ENCODE measurements around the gene RBM19.
"Not testable (repeated sequence)": the region's sequence is repeated elsewhere in the genome, so short reads cannot be mapped to it uniquely, and the experiment has no call there.

RBM19 gene

DNA sequence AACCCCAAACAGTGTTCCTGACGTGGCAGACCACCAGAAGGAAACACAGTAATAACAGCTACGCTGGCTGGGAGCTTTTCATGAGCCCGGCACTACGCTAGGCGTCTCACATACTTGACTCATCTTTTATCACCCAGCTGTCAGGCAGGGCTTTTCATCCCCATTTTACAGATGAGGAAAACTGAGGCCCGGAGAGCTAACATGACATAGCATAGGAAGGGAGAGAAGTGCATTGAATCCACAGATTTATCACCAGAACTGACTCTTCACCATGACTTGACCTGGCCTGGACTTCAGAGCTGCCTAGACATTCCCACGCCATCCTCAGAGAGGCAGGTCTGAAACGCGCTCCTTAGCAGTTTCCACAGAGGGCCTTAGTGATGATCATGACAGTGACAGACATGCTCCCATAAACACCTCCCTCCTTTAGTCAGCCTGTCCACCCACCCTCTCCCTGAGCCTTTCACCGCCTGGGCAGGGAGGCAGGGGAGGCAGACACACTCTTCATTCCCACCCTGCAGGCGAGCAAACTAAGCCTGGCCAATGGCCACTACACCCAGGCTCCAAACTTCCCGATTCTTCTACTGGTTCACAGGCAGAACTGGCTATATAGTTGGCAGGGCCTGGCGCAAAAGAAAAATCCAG is 56.2 kb downstream of the RBM19 start:
- H3K4me1 Mint-ChIP-seq, result no peaks in the 10 kb centered on the region
- DNase-seq, result no peak
- no peaks in the 10 kb centered on the region for H3K27me3 Mint-ChIP-seq
- no peak for ATAC-seq
- H3K9me3 Mint-ChIP-seq, result no peaks in the 10 kb centered on the region
- no peak overlapping the region for H3K4me3 Mint-ChIP-seq
- H3K27ac Mint-ChIP-seq, result no peak overlapping the region

DNA sequence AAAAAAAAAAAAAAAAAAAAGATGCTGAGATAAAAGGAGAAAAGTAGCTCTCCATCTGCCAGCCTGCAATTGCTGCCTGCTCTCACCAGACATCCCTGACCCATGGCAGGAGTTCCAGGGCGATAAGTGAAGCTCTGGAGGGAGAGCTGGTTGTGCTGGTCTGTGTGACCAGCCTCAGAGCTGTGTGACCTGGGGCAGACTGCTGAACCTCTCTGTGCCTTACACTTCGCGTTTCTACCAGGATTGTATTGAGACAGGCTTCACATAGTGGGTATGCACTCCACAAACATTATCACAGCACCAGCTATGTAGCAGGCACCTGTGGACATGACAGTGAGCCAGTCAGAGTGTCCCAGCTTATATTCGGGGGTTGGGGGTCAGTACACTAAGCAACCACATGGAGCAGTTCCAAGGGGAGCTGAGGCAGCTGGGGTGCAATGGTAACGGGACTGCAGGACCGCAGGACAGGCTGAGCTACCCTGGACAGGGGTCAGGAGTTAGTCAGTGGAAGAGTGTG is 57.5 kb downstream of the RBM19 start:
- ATAC-seq (no peak), DNase-seq (no peak)
- no peaks in the 10 kb centered on the region for H3K9me3 Mint-ChIP-seq
- H3K4me3 Mint-ChIP-seq, result no peak overlapping the region
- no peak overlapping the region for H3K27ac Mint-ChIP-seq
- no peaks in the 10 kb centered on the region for H3K27me3 Mint-ChIP-seq
- H3K4me1 Mint-ChIP-seq, result no peaks in the 10 kb centered on the region

DNA sequence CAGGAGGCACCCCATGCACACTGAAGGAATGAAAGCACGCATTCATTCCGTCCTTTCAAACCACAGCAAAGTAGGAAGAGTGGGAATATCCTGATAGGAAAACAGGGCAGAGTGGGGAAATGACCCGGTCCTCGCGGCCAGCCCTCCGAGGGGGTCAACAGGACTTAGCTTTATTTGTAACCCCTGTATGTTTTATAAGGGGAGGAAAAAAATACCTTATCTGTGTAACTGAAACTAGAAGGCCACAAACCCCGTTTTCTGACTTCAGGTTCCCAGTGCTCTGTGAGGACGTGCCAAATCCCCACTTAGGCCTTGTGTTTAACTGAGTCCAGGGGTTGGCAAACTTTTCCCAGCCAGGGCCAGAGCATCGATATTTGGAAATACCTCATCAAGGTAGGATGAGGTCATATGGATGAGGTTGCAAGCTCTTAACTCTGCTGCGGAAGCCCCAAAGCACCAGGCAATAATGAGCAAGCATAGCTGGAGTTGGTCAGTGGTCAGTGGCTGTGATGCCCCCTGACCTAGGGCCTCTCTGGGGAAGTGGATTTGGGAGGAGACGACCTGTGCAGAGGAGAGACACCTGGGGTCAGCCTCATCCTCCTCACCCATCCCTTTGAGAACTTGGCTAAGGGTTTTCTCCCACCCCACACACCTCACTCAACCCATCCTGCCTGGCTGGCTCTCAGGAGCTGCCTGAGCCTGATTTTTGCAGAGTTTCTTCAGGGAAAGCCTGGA is 58.5 kb downstream of the RBM19 start:
- no peaks in the 10 kb centered on the region for H3K9me3 Mint-ChIP-seq
- no peaks in the 10 kb centered on the region for H3K4me1 Mint-ChIP-seq
- no peaks in the 10 kb centered on the region for H3K27me3 Mint-ChIP-seq
- H3K4me3 Mint-ChIP-seq, result no peak overlapping the region
- no peak for DNase-seq
- no peak for ATAC-seq
- no peak overlapping the region for H3K27ac Mint-ChIP-seq

DNA sequence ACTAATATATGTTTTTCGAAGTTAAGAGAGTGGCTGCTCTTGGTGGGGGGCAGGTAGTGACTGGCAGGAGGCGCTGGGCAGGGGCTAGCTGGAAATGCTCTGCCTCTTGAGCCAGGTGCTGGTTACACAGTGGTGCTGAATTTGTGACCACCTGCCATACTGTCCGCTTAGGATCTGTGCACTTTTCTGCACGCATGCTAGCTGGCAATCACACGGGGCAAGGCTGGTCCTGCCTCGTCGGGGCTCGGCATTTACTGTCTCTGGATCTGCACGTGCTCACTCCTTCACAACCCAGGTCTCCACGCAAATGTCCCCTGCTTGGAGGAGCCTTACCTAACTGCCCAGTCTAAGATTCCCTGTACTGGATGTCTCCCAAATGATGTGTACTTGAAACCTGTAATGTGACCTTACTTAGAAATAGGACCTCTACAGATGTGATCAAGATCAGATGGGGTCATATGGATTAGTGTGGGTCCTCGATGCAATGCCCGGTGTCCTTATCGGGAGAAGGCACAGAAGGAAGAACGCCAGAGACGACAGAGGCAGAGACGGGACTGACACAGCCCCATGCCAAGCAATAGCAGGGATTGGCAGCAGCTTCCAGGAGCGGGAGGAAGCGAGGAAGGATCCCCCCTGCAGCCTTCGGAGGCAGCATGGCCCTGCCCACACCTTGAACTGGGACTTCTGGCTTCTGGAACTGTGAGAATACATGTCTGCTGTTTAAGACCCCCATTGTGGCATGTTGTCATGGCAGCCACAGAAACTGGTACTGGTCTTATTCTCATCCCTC is 59.5 kb downstream of the RBM19 start:
- ATAC-seq, result no peak
- H3K9me3 Mint-ChIP-seq, result no peaks in the 10 kb centered on the region
- DNase-seq, result no peak
- H3K27me3 Mint-ChIP-seq, result no peaks in the 10 kb centered on the region
- H3K27ac Mint-ChIP-seq, result no peak overlapping the region
- H3K4me3 Mint-ChIP-seq, result no peak overlapping the region
- no peaks in the 10 kb centered on the region for H3K4me1 Mint-ChIP-seq

DNA sequence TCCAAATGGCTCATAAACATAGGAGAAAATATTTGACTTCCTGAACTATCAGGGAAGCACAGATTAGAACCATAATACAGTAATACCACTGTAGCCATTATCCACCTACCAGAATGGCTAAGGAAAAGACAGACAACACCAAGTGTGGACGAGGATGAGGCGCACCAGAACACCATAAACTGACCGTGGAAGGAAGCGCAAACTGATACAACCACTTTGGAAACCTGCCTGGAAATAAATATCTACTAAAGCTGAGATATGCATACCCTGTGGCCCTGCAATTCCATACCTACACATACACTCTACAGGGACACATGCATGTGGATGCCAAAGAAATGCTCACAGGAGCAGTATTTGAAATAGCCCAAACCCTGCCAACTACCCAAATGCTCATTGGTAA is 60.3 kb downstream of the RBM19 start:
- no peaks in the 10 kb centered on the region for H3K27me3 Mint-ChIP-seq
- no peak overlapping the region for H3K27ac Mint-ChIP-seq
- no peak for ATAC-seq
- DNase-seq, result no peak
- H3K4me3 Mint-ChIP-seq, result no peak overlapping the region
- no peaks in the 10 kb centered on the region for H3K9me3 Mint-ChIP-seq
- H3K4me1 Mint-ChIP-seq, result no peaks in the 10 kb centered on the region

DNA sequence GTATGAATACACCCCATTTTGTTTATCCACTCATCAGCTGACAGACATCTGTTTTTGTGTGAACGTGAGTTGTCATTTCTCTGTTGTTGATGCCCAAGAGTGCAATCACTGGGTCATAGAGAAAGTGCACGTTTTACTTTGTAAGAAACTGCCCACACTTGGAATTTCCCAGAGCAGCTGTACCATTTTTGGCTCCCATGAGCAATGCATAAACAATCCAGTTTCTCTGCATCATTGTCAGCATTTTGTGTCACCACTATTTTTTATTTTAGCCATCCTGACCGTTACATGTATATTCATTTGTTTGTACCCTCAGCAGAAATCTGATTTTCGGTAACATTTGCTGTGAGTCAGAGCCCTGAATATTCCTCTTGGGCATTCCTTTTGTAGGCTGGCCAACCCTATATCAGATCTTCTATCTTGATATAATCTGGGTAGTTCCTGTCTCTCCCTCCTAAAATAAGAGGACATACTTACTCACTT is 62.7 kb downstream of the RBM19 start:
- H3K9me3 Mint-ChIP-seq, result no peaks in the 10 kb centered on the region
- H3K4me1 Mint-ChIP-seq, result no peaks in the 10 kb centered on the region
- ATAC-seq, result no peak

DNA sequence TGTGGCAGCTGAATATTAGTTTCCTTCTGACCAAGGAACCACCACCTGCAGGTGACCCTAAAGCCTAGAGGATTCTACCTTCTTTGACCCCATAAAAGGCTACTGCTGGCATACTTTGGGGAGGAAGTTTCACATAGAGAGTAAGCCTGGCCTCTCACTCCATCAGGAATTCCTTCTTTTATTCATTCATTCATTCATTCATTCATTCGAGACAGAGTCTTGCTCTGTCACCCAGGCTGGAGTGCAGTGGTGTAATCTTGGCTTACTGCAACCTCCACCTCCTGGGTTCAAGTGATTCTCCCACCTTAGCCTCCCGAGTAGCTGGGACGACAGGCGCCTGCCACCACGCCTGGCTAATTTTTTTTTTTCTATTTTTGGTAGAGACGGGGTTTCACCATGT is 64.8 kb downstream of the RBM19 start:
- not testable (repeated sequence) for ATAC-seq, DNase-seq, H3K9me3 Mint-ChIP-seq, H3K4me3 Mint-ChIP-seq, H3K27me3 Mint-ChIP-seq, H3K4me1 Mint-ChIP-seq, H3K27ac Mint-ChIP-seq

More for the DNA sequence above, 62.7 kb downstream of the RBM19 start:
- DNase-seq, result no peak
- no peaks in the 10 kb centered on the region for H3K27me3 Mint-ChIP-seq
- H3K27ac Mint-ChIP-seq, result no peak overlapping the region
- no peak overlapping the region for H3K4me3 Mint-ChIP-seq

DNA sequence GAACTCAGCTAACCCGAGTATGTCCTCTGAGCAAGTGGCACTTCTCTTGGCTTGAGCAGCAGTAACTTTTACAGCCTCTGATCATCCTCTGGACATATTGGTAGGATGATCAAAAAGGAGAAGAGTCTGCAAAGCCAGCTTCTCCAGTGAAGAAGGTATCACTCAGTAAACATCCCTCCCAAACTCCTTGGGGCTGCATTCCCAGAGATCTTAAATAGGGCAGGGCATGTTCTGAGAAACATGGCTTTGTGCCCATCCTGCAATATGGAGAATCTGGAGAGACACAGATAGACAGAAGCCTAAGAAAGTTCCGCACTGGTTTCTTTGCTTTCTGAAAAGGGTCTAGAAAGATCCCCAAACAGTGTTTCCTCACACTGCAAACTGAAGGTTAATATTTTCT is 65.4 kb downstream of the RBM19 start:
- ATAC-seq, result no peak
- no peak overlapping the region for H3K27ac Mint-ChIP-seq
- H3K9me3 Mint-ChIP-seq, result no peaks in the 10 kb centered on the region
- no peak overlapping the region for H3K4me3 Mint-ChIP-seq
- no peak for DNase-seq
- H3K4me1 Mint-ChIP-seq, result no peaks in the 10 kb centered on the region
- H3K27me3 Mint-ChIP-seq, result no peaks in the 10 kb centered on the region

DNA sequence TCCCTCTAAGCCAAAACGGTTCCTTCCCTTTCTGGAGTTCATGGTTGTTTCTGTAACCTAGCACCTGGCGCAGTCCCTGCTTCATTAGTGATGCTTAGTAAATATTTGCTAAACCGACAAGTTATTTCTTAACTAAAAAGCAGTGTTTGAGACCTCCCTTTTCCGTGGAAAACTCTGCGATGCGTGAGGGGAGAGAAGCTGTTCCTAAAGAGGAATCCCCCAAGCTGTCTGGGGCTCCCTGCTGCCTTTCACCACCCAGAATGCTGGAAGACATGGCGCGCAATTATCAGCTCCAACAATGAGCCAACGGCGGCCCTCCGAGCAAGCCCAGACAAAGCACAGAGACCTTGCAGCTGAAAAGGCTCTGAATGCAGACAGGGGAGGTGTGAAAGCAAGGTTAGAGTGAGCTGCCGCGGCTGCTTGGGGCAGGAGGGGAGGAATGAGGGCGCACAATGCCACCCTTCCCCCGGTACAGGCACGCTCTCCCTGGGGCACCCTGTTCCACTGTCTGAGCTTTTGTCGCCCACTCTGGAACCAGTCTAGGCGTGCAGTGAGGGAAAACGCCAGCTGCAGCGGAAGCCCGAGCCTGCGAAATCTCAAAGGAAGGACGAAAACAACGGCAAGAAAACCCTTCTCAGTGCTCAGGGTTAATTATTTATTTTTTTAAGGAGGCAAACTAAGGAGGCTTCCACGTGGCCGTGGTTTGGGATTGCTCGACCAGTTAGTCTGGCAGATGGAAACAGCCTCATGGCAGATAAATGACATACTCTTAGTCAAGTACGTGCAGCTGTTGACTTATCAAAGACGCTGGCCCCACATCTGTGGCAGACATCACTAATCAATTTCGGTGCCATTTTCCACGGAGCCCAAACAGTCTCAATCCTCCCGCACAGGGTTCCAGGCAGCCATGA is 66.3 kb downstream of the RBM19 start:
- Mint-ChIP-seq H3K9me3 (no peaks in the 10 kb centered on the region), H3K4me3 (no peak overlapping the region), H3K27me3 (no peaks in the 10 kb centered on the region), H3K4me1 (no peaks in the 10 kb centered on the region), H3K27ac (peak overlapping the region; percentile 84 to 96)
- DNase-seq (no peak), ATAC-seq (no peak)

DNA sequence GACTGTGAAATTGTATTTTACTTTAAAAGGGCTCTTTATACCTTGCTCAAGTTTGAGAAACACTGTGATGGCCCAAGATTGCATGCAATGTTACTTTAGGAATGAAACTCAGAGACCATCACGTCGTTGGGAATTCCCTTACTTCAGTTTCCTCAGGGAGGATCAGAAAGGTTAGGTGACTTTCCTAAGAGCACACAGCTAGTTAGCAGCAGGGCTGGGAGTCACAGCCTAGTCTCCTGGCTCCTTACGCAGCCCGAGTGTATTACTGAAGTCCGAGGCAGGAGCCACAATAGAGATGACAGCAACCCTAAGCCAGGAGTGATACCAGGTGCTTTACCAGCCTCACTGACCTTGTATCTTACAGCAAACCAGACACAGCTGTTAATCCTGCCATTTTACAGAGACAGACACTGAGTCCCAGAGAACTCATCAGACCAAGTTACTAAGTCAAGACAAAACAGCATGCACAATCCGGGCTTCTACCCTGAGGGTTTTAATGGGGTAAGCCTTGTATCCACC is 67.0 kb downstream of the RBM19 start:
- Mint-ChIP-seq H3K27ac (no peak overlapping the region), H3K4me3 (no peak overlapping the region), H3K9me3 (no peaks in the 10 kb centered on the region), H3K27me3 (no peaks in the 10 kb centered on the region), H3K4me1 (no peaks in the 10 kb centered on the region)
- no peak for ATAC-seq
- no peak for DNase-seq

DNA sequence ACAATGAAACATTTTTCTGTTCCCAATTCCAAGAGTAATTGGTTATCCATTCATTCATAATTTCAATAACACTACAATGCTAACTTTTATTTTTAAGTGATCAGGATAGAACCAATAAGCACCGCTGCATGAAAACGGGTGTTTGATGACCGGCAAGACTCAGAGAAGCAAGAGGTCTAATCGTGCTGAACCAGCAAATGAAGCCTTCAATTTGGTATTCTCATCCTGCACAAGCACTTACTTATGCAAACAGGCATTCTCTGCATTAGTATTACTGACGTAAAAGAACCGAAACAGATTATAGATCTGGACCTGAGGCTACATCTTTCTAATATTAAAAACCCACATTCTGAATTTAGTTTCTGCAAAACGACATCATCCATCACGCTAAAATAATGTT is 67.7 kb downstream of the RBM19 start:
- Mint-ChIP-seq H3K9me3 (no peaks in the 10 kb centered on the region), H3K27me3 (no peaks in the 10 kb centered on the region), H3K4me3 (no peak overlapping the region), H3K4me1 (no peaks in the 10 kb centered on the region), H3K27ac (no peak overlapping the region)
- no peak for ATAC-seq
- DNase-seq, result no peak

DNA sequence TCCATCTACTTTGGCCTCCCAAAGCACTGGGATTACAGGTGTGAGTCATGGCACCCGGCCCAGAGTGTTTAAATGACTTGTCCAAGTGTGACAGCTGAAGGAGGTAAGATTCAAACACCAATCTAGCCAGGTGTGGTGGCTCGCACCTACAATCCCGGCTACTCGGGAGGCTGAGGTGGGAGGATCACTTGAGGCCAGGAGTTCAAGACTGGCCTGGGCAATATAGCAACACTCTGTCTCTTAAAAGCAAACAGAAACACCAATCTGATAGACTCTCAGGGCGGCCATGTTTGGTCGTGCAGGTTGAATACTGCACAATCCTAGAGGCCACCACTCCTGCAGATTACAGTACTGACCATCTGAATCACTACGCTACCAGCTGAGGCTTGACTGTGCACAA is 68.7 kb downstream of the RBM19 start:
- H3K4me3 Mint-ChIP-seq, result no peak overlapping the region
- no peaks in the 10 kb centered on the region for H3K27me3 Mint-ChIP-seq
- no peak for ATAC-seq
- H3K9me3 Mint-ChIP-seq, result no peaks in the 10 kb centered on the region
- H3K4me1 Mint-ChIP-seq, result peaks cover 3% of the 10 kb centered on the region
- DNase-seq, result no peak
- H3K27ac Mint-ChIP-seq, result no peak overlapping the region

DNA sequence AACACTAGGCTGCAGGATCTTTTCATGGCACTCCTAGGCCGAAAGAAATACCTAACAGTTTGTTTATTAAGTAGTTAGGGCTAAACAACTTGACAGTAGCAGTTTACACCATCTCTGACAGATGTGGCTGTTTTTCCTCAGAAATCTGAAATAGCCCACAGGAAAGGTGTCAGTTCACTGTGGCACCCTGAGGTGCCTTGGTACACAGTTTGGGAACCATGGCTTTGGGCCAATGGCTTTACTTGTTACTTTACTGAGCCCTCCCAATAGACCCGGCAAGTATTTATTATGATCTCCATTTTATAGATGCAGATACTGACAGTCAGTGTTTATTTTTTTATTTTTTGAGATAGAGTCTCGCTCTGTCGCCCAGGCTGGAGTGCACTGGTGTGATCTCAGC is 69.3 kb downstream of the RBM19 start:
- H3K4me1 Mint-ChIP-seq, result peaks cover 8% of the 10 kb centered on the region
- no peak for DNase-seq
- no peak overlapping the region for H3K27ac Mint-ChIP-seq
- no peaks in the 10 kb centered on the region for H3K9me3 Mint-ChIP-seq
- no peak for ATAC-seq
- H3K27me3 Mint-ChIP-seq, result no peaks in the 10 kb centered on the region
- H3K4me3 Mint-ChIP-seq, result no peak overlapping the region

DNA sequence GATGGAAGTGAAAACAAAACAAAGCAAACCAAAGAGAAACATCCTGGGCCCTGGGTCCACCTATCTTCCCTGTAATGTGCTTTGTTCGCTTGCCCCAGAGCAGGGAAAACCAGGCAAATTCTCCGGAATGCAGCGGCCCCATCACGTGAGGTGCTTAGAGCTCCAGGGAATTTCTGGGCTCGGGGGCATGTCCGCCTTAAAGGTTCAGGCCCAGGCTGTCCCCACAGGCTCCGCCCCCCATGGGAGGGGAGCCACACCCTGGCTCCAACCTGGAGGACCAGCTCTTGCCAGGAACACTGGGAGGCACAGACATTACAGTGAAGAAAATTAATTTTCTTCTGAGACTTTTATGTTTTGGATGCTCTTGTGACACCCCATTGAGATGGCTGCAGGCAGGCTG is 69.9 kb downstream of the RBM19 start:
- ATAC-seq (no peak), DNase-seq (no peak)
- Mint-ChIP-seq H3K4me1 (peaks cover 8% of the 10 kb centered on the region), H3K27me3 (no peaks in the 10 kb centered on the region), H3K4me3 (no peak overlapping the region), H3K9me3 (no peaks in the 10 kb centered on the region), H3K27ac (no peak overlapping the region)

DNA sequence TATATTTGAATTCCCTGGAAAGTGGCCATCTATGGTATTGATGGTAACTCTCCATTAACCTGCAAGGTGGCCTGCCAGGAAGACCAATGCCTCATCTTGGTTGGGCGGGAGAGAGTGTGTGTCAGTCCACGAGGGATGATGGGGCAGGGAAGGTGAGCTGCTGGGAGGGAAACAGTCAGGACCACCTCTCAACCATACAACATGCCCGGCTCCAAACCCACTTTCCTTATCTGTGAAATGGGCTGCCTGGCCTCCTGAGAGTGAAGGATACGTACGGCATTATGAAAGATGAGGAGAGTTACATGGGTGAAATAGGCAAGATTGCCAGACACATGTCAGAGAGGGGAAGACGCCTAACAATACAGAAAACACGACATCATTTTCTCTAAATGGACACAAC is 70.9 kb downstream of the RBM19 start:
- Mint-ChIP-seq H3K9me3 (no peaks in the 10 kb centered on the region), H3K27ac (no peak overlapping the region), H3K4me1 (peaks cover 8% of the 10 kb centered on the region), H3K27me3 (no peaks in the 10 kb centered on the region), H3K4me3 (no peak overlapping the region)
- DNase-seq, result no peak
- no peak for ATAC-seq
